GM12875 (cell line): ENCODE data around the gene TCP11L1.

Experiments used
- H3K4me3 ChIP-seq: one replicate; pipeline ENCODE4 v1.5.1; 2011; ENCODE audit warnings: low read depth, low read length, control low read depth
- CTCF ChIP-seq: IDR thresholded peaks from 2 replicates; pipeline ENCODE4 v1.5.1; 2011; ENCODE audit warnings: low read depth, mild to moderate bottlenecking, control low read depth, inconsistent platforms, low read length, moderate library complexity, borderline replicate concordance; ENCODE audit not compliant: insufficient read depth

Gene TCP11L1

GRCh38 chr11:33001751-33002542 lies 37.4 kb upstream of the TCP11L1 start:
- TF ChIP-seq CTCF = no peak
- no peak overlapping the region for H3K4me3 ChIP-seq

DNA sequence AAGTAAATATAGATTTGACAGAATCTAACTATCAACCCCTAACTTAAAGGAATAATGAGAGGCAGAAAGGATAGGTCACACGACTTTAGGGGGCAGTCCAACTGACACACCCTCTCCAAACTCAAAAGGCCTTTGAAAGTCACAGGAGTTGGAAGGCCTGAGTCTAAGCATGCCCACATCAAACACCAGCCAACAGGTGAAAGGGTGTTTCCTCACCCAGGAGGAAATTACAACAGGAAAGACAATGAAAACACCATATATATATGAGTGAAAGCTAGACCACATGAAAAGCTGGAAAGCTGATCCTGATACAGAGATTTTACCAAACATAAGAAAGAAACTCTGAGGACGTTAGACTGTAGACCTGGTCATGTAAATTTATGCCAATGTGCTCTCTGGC lies 34.2 kb upstream of the TCP11L1 start:
- TF ChIP-seq CTCF = no peak
- no peak overlapping the region for H3K4me3 ChIP-seq

GRCh38 chr11:33006010-33006409 lies 33.4 kb upstream of the TCP11L1 start:
- H3K4me3 ChIP-seq = no peak overlapping the region
- no peak for TF ChIP-seq CTCF

- no peak overlapping the region for H3K4me3 ChIP-seq
- no peak for TF ChIP-seq CTCF
Measured at GRCh38 chr11:33013755-33014154, 25.6 kb upstream of the TCP11L1 start.

DNA sequence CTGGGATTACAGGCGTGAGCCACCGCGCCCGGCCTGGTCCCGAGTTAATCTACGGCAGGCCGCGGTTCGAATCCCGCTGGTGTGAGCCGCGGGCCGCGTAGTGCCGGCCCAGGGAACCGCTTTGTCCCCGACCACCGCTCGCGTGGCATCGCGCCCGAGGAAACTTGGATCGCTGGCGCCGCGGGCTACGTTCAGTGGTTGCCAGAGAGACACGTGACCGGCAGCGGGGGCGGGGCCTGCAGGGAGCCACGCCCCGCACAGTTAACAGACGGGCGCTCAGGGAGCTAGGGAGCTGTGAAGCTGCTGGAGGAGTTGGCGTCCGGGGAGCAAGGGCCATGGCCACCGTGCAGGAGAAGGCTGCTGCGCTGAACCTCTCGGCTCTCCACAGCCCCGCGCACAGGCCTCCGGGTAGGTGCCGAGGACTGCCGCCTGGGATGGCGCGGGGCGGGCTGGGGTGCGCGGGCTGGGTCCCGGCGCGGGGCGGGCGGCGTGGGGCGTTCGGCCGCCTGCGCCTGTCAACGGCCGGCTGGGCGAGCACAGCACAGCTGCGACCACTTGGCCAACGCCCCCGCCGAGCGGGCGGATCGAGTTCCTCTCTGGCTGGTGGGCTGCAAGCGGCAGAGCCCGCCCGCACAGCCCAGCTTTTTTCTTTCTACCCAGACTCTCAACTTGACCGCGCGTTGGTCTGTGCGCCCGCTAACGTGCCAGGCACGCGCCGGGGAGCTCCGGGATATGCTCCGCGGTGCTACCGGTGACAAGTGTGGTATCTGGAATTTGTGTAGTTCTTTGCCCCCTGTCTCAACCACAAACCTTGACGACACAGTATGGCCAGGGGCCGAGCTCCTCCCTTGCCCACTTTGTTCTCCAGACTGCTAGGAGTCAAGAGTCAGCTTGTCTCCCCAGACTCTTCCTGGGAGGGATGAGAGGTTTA lies 23.5 kb upstream of the TCP11L1 start, which contains the start of gene DEPDC7:
Gene DEPDC7 (plus strand): TSS at position 258 of the 931 bp plus-strand sequence. CDS start 78 bp downstream, at position 336.
- TF ChIP-seq CTCF = no peak
- H3K4me3 ChIP-seq = peak within 1 kb of the TSS; percentile 36

DNA sequence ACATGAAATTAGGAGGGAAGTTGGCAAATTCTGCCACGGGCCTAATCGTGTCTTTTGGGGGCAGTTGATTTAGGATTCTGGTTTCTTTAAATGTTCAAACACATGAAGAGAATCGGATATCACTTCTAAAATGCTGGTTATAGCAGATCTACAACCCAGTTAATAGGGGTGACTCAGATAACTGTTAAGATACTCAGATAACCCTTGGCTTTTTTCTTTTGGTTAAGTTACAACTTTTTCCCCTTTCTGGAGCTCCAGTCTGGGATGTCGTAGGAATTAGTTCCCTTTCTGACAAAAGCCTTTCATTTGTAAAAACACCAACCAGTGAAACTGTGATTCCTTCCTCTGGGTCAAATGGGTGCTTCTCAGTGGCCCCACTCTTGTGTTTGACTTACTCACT lies 22.7 kb upstream of the TCP11L1 start:
- H3K4me3 ChIP-seq = no peak overlapping the region
- no peak for TF ChIP-seq CTCF
